PC-3 (cell line): ENCODE results near the gene SNED1.

Experiments used
- EZH2phosphoT487 ChIP-seq: fragments of 300-600 bp; sonication (generic); IDR thresholded peaks from 2 replicates; pipeline ENCODE4 v1.6.1; 2018; ENCODE audit warnings: mild to moderate bottlenecking, antibody characterized with exemption, low read length, borderline replicate concordance
- TF ChIP-seq, protein P1 (sequence below): fragments of 300-600 bp; sonication (generic); conservative IDR thresholded peaks from 2 replicates; pipeline ENCODE4 v1.5.1; 2017; ENCODE audit warnings: antibody characterized with exemption, low read depth, mild to moderate bottlenecking, low read length

DNA sequence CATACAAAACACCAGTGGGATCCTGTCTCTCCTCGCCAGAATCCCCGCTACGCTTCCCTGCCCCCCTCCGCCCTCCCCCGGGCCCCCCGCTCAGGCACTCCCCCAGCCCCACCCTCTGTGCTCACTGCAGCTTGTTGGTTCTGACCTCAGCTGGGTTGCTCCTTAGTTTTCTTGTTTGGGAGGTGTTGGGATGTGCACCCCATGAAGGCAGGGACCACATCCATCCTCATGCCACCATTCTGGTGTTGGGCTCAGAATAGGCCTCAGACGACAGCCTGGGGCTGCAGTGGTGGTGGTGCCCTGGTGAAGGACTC is 4.6 kb downstream of the SNED1 start:
- TF ChIP-seq, protein P1, sequence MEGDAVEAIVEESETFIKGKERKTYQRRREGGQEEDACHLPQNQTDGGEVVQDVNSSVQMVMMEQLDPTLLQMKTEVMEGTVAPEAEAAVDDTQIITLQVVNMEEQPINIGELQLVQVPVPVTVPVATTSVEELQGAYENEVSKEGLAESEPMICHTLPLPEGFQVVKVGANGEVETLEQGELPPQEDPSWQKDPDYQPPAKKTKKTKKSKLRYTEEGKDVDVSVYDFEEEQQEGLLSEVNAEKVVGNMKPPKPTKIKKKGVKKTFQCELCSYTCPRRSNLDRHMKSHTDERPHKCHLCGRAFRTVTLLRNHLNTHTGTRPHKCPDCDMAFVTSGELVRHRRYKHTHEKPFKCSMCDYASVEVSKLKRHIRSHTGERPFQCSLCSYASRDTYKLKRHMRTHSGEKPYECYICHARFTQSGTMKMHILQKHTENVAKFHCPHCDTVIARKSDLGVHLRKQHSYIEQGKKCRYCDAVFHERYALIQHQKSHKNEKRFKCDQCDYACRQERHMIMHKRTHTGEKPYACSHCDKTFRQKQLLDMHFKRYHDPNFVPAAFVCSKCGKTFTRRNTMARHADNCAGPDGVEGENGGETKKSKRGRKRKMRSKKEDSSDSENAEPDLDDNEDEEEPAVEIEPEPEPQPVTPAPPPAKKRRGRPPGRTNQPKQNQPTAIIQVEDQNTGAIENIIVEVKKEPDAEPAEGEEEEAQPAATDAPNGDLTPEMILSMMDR = no peak
- no peak for TF ChIP-seq EZH2phosphoT487
